K562 (cell line): ENCODE data around the gene DELE1. TPM values are rescaled to one million over a fixed set of nuclear protein-coding genes. Genes with fewer than 3 reads are reported as not detected.

ENCODE experiments used
- ATAC-seq: fragments of 200-7000 bp; cut with Tn5 transposase; 3 replicates; pipeline ENCODE4 v1.9.1; 2020; ENCODE audit warnings: moderate library complexity
- BruUV-seq: library from RNA; stranded (reverse); fragments of 400-500 nt; replicated peaks from 2 replicates; lab custom pipeline; 2021; lab: Mats Ljungman, UMichigan
- CTCF ChIA-PET: fragments of 300-600 bp; formaldehyde crosslinking; extraction: SDS; loops from one replicate; lab custom pipeline; 2021; ENCODE audit warnings: low intra/inter-chr PET ratio; lab: Yijun Ruan, JAX
- POLR2A ChIA-PET: fragments of 300-600, 350-650 bp; sonication (Branson Sonifier 250); formaldehyde crosslinking; extraction: SDS; loops from one replicate; lab custom pipeline; 2021; ENCODE audit warnings: antibody characterized with exemption, inconsistent platforms; lab: Yijun Ruan, JAX
- DNase-seq, 4 experiments: peaks; one replicate each; pipeline versions ENCODE4 v3.0.0 to v3.0.0-alpha.2; 2011 to 2018; ENCODE audit warnings: low spot score in 3 of 4, mixed read lengths in 3 of 4; ENCODE audit errors: extremely low read depth in 1 of 4
- FAIRE-seq: peaks from 2 replicates; lab custom pipeline; 2011; peaks lifted over from hg19 to GRCh38; lab: Jason Lieb, UNC
- H2AFZ ChIP-seq: 2 replicates; pipeline ENCODE4 v1.6.0; 2011; ENCODE audit warnings: low read depth, low read length, control low read depth, inconsistent platforms
- H3K27ac ChIP-seq: fragments of 200-600 bp; 3 replicates; pipeline ENCODE4 v1.8.0; 2011; ENCODE audit warnings: low read depth, mild to moderate bottlenecking, control low read depth, inconsistent platforms, low read length, moderate library complexity, mixed read lengths; ENCODE audit errors: extremely low read depth
- H3K27me3 ChIP-seq, 2 experiments: fragments of 300-600 bp in 1 of 2; 2 replicates in 1 of 2; 3 replicates in 1 of 2; pipeline versions ENCODE4 v1.6.0 to v1.8.0; 2011; ENCODE audit warnings: inconsistent platforms in 2 of 2, low read length in 2 of 2, mild to moderate bottlenecking in 1 of 2, mixed read lengths in 1 of 2, moderate library complexity in 1 of 2; ENCODE audit not compliant: control insufficient read depth in 2 of 2, insufficient read depth in 2 of 2
- H3K36me3 ChIP-seq: fragments of 300-600 bp; 3 replicates; pipeline ENCODE4 v1.8.0; 2011; ENCODE audit warnings: mild to moderate bottlenecking, low read length, inconsistent platforms; ENCODE audit not compliant: control insufficient read depth, insufficient read depth
- H3K4me1 ChIP-seq, 2 experiments: fragments of 200-600 bp in 1 of 2; replicated peaks in 1 of 2; 2 replicates in 1 of 2; 3 replicates in 1 of 2; pipeline versions ENCODE4 v1.5.1 to v1.8.0; 2011; ENCODE audit warnings: inconsistent platforms in 2 of 2, low read length in 2 of 2, mild to moderate bottlenecking in 1 of 2, mixed read lengths in 1 of 2, moderate library complexity in 1 of 2; ENCODE audit not compliant: control insufficient read depth in 2 of 2, insufficient read depth in 2 of 2
- H3K4me2 ChIP-seq: 2 replicates; pipeline ENCODE4 v1.6.1; 2011; ENCODE audit warnings: low read length, control low read depth, inconsistent platforms, mixed read lengths; ENCODE audit not compliant: insufficient read depth
- H3K4me3 ChIP-seq: fragments of 200-600 bp; sonication (generic), shearing (Covaris generic); 2 replicates; pipeline ENCODE4 v1.5.1; 2016; ENCODE audit warnings: control low read depth, inconsistent platforms
- H3K79me2 ChIP-seq: fragments of 200-600 bp; 3 replicates; pipeline ENCODE4 v1.8.0; 2011; ENCODE audit warnings: low read length, inconsistent platforms; ENCODE audit not compliant: control insufficient read depth, insufficient read depth
- H3K9ac ChIP-seq, 2 experiments: 2 replicates each; pipeline versions ENCODE4 v1.6.0 to v1.6.1; 2011; ENCODE audit warnings: low read depth in 2 of 2, low read length in 2 of 2, control low read depth in 1 of 2, inconsistent platforms in 1 of 2, mild to moderate bottlenecking in 1 of 2, mixed read lengths in 1 of 2; ENCODE audit not compliant: insufficient read depth in 1 of 2
- H3K9me1 ChIP-seq: one replicate; pipeline ENCODE4 v1.6.0; 2011; ENCODE audit warnings: inconsistent platforms, mild to moderate bottlenecking, low read length, moderate library complexity; ENCODE audit not compliant: control insufficient read depth, insufficient read depth
- H3K9me3 ChIP-seq: replicated peaks from 2 replicates; pipeline ENCODE4 v1.5.1; 2011; ENCODE audit warnings: low read depth, low read length, inconsistent platforms; ENCODE audit not compliant: control insufficient read depth, insufficient read depth
- H4K20me1 ChIP-seq: replicated peaks from 2 replicates; pipeline ENCODE4 v1.6.1; 2011; ENCODE audit warnings: low read length, inconsistent platforms, mixed read lengths; ENCODE audit not compliant: control insufficient read depth, insufficient read depth
- CREM ChIP-seq: IDR thresholded peaks from 2 replicates; pipeline ENCODE4 v1.6.1; 2014; ENCODE audit warnings: antibody characterized with exemption, low read depth
- CTBP1 ChIP-seq: fragments of 450-650 bp; IDR thresholded peaks from 2 replicates; pipeline ENCODE4 v1.6.1; 2016; ENCODE audit warnings: borderline replicate concordance
- DPF2 ChIP-seq: fragments of 450-650 bp; IDR thresholded peaks from 2 replicates; pipeline ENCODE4 v1.6.1; 2016
- EP300 ChIP-seq: IDR thresholded peaks from 2 replicates; pipeline ENCODE4 v1.6.1; 2012; ENCODE audit warnings: low read length, improper control_type of control experiment
- HDAC8 ChIP-seq: fragments of 450-650 bp; IDR thresholded peaks from 2 replicates; pipeline ENCODE4 v1.6.1; 2016; ENCODE audit warnings: mild to moderate bottlenecking, missing genetic modification characterization, moderate library complexity, missing compliant biosample characterization
- JUND ChIP-seq, 2 experiments: IDR thresholded peaks; 2 replicates in 1 of 2; 3 replicates in 1 of 2; pipeline ENCODE4 v1.6.1; 2011; ENCODE audit warnings: borderline replicate concordance in 2 of 2, low read depth in 2 of 2, low read length in 2 of 2, improper control_type of control experiment in 1 of 2, missing biosample characterization in 1 of 2, missing genetic modification characterization in 1 of 2, missing genetic modification reagents in 1 of 2
- KDM5B ChIP-seq: fragments of 200-600 bp; sonication (generic); IDR thresholded peaks from 2 replicates; pipeline ENCODE4 v1.6.1; 2012; ENCODE audit warnings: low read depth, mild to moderate bottlenecking, moderate library complexity, low read length, control low read depth, inconsistent platforms; ENCODE audit not compliant: insufficient replicate concordance
- POU5F1 ChIP-seq: fragments of 150-350 bp; IDR thresholded peaks from 2 replicates; pipeline ENCODE4 v1.6.1; 2014; ENCODE audit warnings: borderline replicate concordance, low read length, low read depth, mild to moderate bottlenecking; ENCODE audit not compliant: partially characterized antibody
- PTRF ChIP-seq: fragments of 450-650 bp; IDR thresholded peaks from 2 replicates; pipeline ENCODE4 v1.6.1; 2016; ENCODE audit warnings: mild to moderate bottlenecking, missing genetic modification characterization, missing compliant biosample characterization
- RCOR1 ChIP-seq, 2 experiments: IDR thresholded peaks; 2 replicates each; pipeline ENCODE4 v1.6.1; 2012; ENCODE audit warnings: low read depth in 2 of 2, low read length in 2 of 2, borderline replicate concordance in 1 of 2, improper control_type of control experiment in 1 of 2
- STAT5A ChIP-seq: IDR thresholded peaks from 2 replicates; pipeline ENCODE4 v1.6.1; 2012; ENCODE audit warnings: low read length, inconsistent platforms, borderline replicate concordance
- WGBS: fragments of 100-300 bp; shearing (Covaris generic); methylation state at CpG from one replicate; pipeline ENCODE4 v1.1.6; 2016; ENCODE audit warnings: low coverage, mixed read lengths; ENCODE audit not compliant: insufficient coverage; ENCODE audit errors: missing lambda C conversion rate; 5-methylcytosine and 5-hydroxymethylcytosine counted together
- in situ Hi-C: fragments of 300-500 bp; cut with MboI; formaldehyde crosslinking; loops from 4 replicates; pipeline ENCODE4 v1.15.0; 2018; ENCODE audit warnings: inconsistent platforms, mixed read lengths
- intact Hi-C: fragments of 100-400 bp; cut with micrococcal nuclease; formaldehyde crosslinking; loops from 2 replicates; pipeline ENCODE4 v1.14.2; 2022
- polyA plus RNA-seq, 8 experiments: library from polyadenylated mRNA; depleted of rRNA in 4 of 8; stranded (reverse) in 5 of 8; unstranded in 3 of 8; fragments of >200 nt; fragmentation: Nextera tagmentation in 2 of 8; fragmentation: Illumina TruSeq in 1 of 8; extraction: Ambion mirVana in 2 of 8; extraction: Trizol in 1 of 8; gene quantifications; 2 replicates each; pipeline versions ENCODE4 v1.2.1 to v1.2.3, GENCODE V29; 2011 to 2014; ENCODE audit warnings: inconsistent platforms in 1 of 8, missing spikeins in 1 of 8
- total RNA-seq, 7 experiments: library from RNA; depleted of rRNA in 6 of 7; stranded (reverse); fragments of >200 nt in 6 of 7; fragmentation: Illumina TruSeq in 2 of 7; extraction: Trizol in 2 of 7; gene quantifications; 2 replicates each; pipeline versions ENCODE4 v1.2.1 to v1.2.3, GENCODE V29; 2011 to 2021; ENCODE audit warnings: low replicate concordance in 1 of 7
- TF ChIP-seq, protein P1 (sequence below): fragments of 200-800 bp; sonication (Bioruptor generic); IDR thresholded peaks from 2 replicates; pipeline ENCODE4 v1.6.1; 2017; ENCODE audit warnings: missing genetic modification characterization, missing compliant biosample characterization
- TF ChIP-seq, protein P2 (sequence below): sonication (generic); IDR thresholded peaks from 2 replicates; pipeline ENCODE4 v1.6.1; 2016
- TF ChIP-seq, protein P3 (sequence below): fragments of 450-650 bp; IDR thresholded peaks from 2 replicates; pipeline ENCODE4 v1.6.1; 2018; ENCODE audit not compliant: partially characterized antibody

Gene DELE1
- total and polyA plus RNA-seq, 9 of the 15 experiments (the other 6 are each of a cell fraction or from before 2014, with no cell fraction given) = 16.6 to 74.4 (median 49.8) TPM

DNA sequence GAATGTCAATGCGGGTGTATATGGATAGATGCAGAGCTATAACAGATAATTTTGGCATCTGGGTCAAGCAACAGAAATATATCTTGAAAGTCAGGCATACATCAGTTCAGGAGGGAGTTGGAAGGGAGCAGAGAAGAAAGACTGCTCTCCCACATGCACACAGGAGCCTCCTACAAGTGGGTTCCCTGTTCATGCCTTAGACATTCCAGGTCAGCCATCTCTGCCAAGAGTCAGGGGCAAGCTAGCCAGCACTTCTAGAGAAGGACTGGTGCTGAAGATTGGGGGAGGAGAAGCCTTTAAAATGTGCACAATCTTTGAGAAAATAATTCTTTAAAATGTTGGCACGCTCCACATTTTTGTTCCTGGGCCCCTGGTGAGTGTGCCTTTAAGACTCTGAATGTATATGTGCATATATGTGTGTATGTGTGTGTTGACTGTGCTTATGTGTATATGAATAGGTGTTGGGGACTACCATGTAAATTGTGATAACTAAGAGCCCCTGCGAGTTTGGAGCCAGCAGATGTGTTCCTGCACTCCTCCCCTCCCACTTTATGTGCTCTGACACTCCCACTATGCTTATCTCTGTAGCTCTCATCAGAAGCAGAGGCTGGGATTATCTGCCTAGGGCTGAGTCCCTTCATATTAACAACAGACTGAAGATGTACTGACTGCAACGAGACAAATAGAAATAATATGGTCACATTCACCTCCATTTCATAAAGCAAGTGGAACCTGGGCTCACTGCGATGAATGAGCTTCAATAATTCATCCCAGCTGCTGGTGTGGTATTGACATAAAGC is 21.5 kb upstream of the DELE1 start:
- no TSS peak for BruUV-seq
- H3K4me2 ChIP-seq = peak overlapping the region; percentile 71
- no peaks in the 10 kb centered on the region for H3K9me1 ChIP-seq
- FAIRE-seq (peak; percentile 90), DNase-seq (peak; percentile 45 to 75 (median 64)), ATAC-seq (peak; percentile 97)
- peaks cover 0 to 3% of the 10 kb centered on the region in 2 experiments; a peak in 1 of 5 replicates for H3K27me3 ChIP-seq
- WGBS = 18% methylated on average over 4 of the region's 5 CpGs
- no peaks in the 10 kb centered on the region for H3K9me3 ChIP-seq
- H3K9ac ChIP-seq = peak overlapping the region in 1 of 2 experiments; percentile 8; a peak in 2 of 4 replicates
- intact Hi-C loops = no loop called here
- peak overlapping the region; percentile 77 for H2AFZ ChIP-seq
- H3K27ac ChIP-seq = 0 out of 3 replicates have a peak overlapping the region, but pooled peaks have one; percentile 3
- H3K4me1 ChIP-seq = peaks cover 15 to 19% of the 10 kb centered on the region in 2 experiments
- in situ Hi-C loops = no loop called here
- no peak overlapping the region for H3K4me3 ChIP-seq
- CTCF ChIA-PET = no interaction called here
- H4K20me1 ChIP-seq = no peaks in the 10 kb centered on the region
- POLR2A ChIA-PET = interaction anchor here (0.5 to 1.4 kb wide), 7 partner anchors 12 to 137 kb away, joined by 3 to 7 read pairs (median 4); partner anchors contain the start of gene DELE1
- H3K79me2 ChIP-seq = no peaks in the 10 kb centered on the region
- H3K36me3 ChIP-seq = no peaks in the 10 kb centered on the region
- TF ChIP-seq PTRF (tag) (no peak), HDAC8 (no peak), KDM5B (no peak), JUND (IDR thresholded peaks at IDR 0.05; ENCODE audit: borderline replicate concordance, low read depth, low read length) (peak; percentile 39; the same call in 1 of the 2 replicates), JUND (tag; IDR thresholded peaks at IDR 0.05; ENCODE audit: borderline replicate concordance, low read depth, low read length) (peak; percentile 30; the same call in 1 of the 3 replicates), CTBP1 (peak; percentile 37; the same call in 1 of the 2 replicates), POU5F1 (no peak), DPF2 (peak; percentile 68), EP300 (peak; percentile 33; the same call in 1 of the 2 replicates), RCOR1 (IDR thresholded peaks at IDR 0.05; ENCODE audit: borderline replicate concordance in 1 of 2, low read depth in 2 of 2, low read length in 2 of 2) (peak in 1 of 2 experiments; percentile 86; a peak in 2 of 4 replicates), STAT5A (peak; percentile 34; the same call in 1 of the 2 replicates), CREM (peak; percentile 57; the same call in 1 of the 2 replicates)
- TF ChIP-seq, protein P1, sequence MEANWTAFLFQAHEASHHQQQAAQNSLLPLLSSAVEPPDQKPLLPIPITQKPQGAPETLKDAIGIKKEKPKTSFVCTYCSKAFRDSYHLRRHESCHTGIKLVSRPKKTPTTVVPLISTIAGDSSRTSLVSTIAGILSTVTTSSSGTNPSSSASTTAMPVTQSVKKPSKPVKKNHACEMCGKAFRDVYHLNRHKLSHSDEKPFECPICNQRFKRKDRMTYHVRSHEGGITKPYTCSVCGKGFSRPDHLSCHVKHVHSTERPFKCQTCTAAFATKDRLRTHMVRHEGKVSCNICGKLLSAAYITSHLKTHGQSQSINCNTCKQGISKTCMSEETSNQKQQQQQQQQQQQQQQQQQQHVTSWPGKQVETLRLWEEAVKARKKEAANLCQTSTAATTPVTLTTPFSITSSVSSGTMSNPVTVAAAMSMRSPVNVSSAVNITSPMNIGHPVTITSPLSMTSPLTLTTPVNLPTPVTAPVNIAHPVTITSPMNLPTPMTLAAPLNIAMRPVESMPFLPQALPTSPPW = peak; percentile 40; the same call in 1 of the 2 replicates
- TF ChIP-seq, protein P2, sequence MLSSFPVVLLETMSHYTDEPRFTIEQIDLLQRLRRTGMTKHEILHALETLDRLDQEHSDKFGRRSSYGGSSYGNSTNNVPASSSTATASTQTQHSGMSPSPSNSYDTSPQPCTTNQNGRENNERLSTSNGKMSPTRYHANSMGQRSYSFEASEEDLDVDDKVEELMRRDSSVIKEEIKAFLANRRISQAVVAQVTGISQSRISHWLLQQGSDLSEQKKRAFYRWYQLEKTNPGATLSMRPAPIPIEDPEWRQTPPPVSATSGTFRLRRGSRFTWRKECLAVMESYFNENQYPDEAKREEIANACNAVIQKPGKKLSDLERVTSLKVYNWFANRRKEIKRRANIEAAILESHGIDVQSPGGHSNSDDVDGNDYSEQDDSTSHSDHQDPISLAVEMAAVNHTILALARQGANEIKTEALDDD = peak; percentile 67; the same call in 1 of the 2 replicates
- TF ChIP-seq, protein P3, sequence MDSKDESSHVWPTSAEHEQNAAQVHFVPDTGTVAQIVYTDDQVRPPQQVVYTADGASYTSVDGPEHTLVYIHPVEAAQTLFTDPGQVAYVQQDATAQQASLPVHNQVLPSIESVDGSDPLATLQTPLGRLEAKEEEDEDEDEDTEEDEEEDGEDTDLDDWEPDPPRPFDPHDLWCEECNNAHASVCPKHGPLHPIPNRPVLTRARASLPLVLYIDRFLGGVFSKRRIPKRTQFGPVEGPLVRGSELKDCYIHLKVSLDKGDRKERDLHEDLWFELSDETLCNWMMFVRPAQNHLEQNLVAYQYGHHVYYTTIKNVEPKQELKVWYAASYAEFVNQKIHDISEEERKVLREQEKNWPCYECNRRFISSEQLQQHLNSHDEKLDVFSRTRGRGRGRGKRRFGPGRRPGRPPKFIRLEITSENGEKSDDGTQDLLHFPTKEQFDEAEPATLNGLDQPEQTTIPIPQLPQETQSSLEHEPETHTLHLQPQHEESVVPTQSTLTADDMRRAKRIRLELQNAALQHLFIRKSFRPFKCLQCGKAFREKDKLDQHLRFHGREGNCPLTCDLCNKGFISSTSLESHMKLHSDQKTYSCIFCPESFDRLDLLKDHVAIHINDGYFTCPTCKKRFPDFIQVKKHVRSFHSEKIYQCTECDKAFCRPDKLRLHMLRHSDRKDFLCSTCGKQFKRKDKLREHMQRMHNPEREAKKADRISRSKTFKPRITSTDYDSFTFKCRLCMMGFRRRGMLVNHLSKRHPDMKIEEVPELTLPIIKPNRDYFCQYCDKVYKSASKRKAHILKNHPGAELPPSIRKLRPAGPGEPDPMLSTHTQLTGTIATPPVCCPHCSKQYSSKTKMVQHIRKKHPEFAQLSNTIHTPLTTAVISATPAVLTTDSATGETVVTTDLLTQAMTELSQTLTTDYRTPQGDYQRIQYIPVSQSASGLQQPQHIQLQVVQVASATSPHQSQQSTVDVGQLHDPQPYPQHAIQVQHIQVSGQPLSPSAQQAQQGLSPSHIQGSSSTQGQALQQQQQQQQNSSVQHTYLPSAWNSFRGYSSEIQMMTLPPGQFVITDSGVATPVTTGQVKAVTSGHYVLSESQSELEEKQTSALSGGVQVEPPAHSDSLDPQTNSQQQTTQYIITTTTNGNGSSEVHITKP = peak; percentile 28
